MCF 10A (cell line): ENCODE results near the gene TBX5. TPM values are rescaled to one million over a fixed set of nuclear protein-coding genes. Genes with fewer than 3 reads are reported as not detected.

ENCODE experiments used
- BruUV-seq: library from RNA; stranded (reverse); fragments of 400-500 nt; replicated peaks from 2 replicates; lab custom pipeline; 2021; lab: Mats Ljungman, UMichigan
- CTCF ChIA-PET: fragments of 300-600 bp; sonication (Branson Sonifier 250); formaldehyde crosslinking; extraction: SDS; loops from one replicate; lab custom pipeline; 2021; ENCODE audit warnings: antibody characterized with exemption, inconsistent platforms; lab: Yijun Ruan, JAX
- POLR2A ChIA-PET: fragments of 300-600, 350-650 bp; sonication (Branson Sonifier 250); formaldehyde crosslinking; extraction: SDS; loops from one replicate; lab custom pipeline; 2020; ENCODE audit warnings: antibody characterized with exemption, inconsistent platforms; lab: Yijun Ruan, JAX
- DNase-seq: peaks from one replicate; pipeline ENCODE4 v3.0.0-alpha.2; 2018; ENCODE audit not compliant: unreplicated experiment
- H3K27ac Mint-ChIP-seq: one replicate; pipeline ENCODE4 v1.8.0; 2022; ENCODE audit warnings: mild to moderate bottlenecking, low read depth, mixed read lengths; ENCODE audit not compliant: unreplicated experiment
- H3K27me3 Mint-ChIP-seq: one replicate; pipeline ENCODE4 v1.8.0; 2022; ENCODE audit warnings: mixed read lengths; ENCODE audit not compliant: insufficient read depth, unreplicated experiment
- H3K36me3 Mint-ChIP-seq: one replicate; pipeline ENCODE4 v1.8.0; 2022; ENCODE audit warnings: mild to moderate bottlenecking, moderate library complexity, mixed read lengths; ENCODE audit not compliant: insufficient read depth, unreplicated experiment
- H3K4me1 Mint-ChIP-seq: one replicate; pipeline ENCODE4 v1.8.0; 2022; ENCODE audit warnings: mixed read lengths; ENCODE audit not compliant: insufficient read depth, unreplicated experiment
- H3K4me3 Mint-ChIP-seq: one replicate; pipeline ENCODE4 v1.8.0; 2022; ENCODE audit warnings: mild to moderate bottlenecking, moderate library complexity, mixed read lengths; ENCODE audit not compliant: unreplicated experiment
- H3K9me3 Mint-ChIP-seq: one replicate; pipeline ENCODE4 v1.8.0; 2022; ENCODE audit warnings: mixed read lengths; ENCODE audit not compliant: unreplicated experiment
- CTCF ChIP-seq: fragments of 200-600 bp; IDR thresholded peaks from one replicate; pipeline ENCODE4 v1.8.0; 2022; ENCODE audit warnings: antibody characterized with exemption, mild to moderate bottlenecking; ENCODE audit not compliant: unreplicated experiment
- intact Hi-C: fragments of 100-400 bp; cut with micrococcal nuclease; formaldehyde crosslinking; loops from 2 replicates; pipeline ENCODE4 v1.14.1; 2022
- total RNA-seq: library from RNA; stranded (reverse); gene quantifications from 2 replicates; pipeline ENCODE4 v1.2.3, GENCODE V29; 2022

TBX5 gene
- total RNA-seq, 1 experiment from 2014 or later, result not detected

GRCh38 chr12:114391088-114391487, 14.9 kb downstream of the TBX5 start:
- ChIA-PET CTCF (no interaction called here), POLR2A (interaction anchor here (0.7 kb wide), 1 partner anchor 1094 kb away, joined by 3 read pairs; no protein-coding TSS in a partner anchor)
- Mint-ChIP-seq H3K27ac (no peak overlapping the region), H3K4me1 (no peaks in the 10 kb centered on the region), H3K36me3 (no peaks in the 10 kb centered on the region), H3K27me3 (peaks cover 46% of the 10 kb centered on the region), H3K9me3 (no peaks in the 10 kb centered on the region), H3K4me3 (no peak overlapping the region)
- BruUV-seq, result no TSS peak
- intact Hi-C loops, result no loop called here
- TF ChIP-seq CTCF, result no peak
- DNase-seq, result no peak

- ChIA-PET POLR2A (no interaction called here), CTCF (interaction anchor here (0.7 kb wide), 1 partner anchor 507 kb away, joined by 4 read pairs; no protein-coding TSS in a partner anchor)
- TF ChIP-seq CTCF, result no peak
- Mint-ChIP-seq H3K27ac (no peak overlapping the region), H3K4me3 (no peak overlapping the region), H3K9me3 (no peaks in the 10 kb centered on the region), H3K36me3 (no peaks in the 10 kb centered on the region), H3K4me1 (no peaks in the 10 kb centered on the region), H3K27me3 (peaks cover 24% of the 10 kb centered on the region)
- BruUV-seq, result no TSS peak
- no peak for DNase-seq
- intact Hi-C loops, result no loop called here
Measured at GRCh38 chr12:114384739-114385138, 21.2 kb downstream of the TBX5 start.

- Mint-ChIP-seq H3K36me3 (no peaks in the 10 kb centered on the region), H3K4me3 (no peak overlapping the region), H3K4me1 (no peaks in the 10 kb centered on the region), H3K9me3 (no peaks in the 10 kb centered on the region), H3K27ac (no peak overlapping the region), H3K27me3 (peaks cover 34% of the 10 kb centered on the region)
- TF ChIP-seq CTCF, result no peak
- ChIA-PET POLR2A (no interaction called here), CTCF (no interaction called here)
- DNase-seq, result no peak
- intact Hi-C loops, result no loop called here
- BruUV-seq, result no TSS peak
Measured at GRCh38 chr12:114381177-114381576, 24.8 kb downstream of the TBX5 start.

- CTCF ChIA-PET, result interaction anchor here (0.6 kb wide), 1 partner anchor 208 kb away, joined by 3 read pairs; no protein-coding TSS in a partner anchor
- intact Hi-C loops, result no loop called here
- TF ChIP-seq CTCF, result no peak
Measured at GRCh38 chr12:114371733-114372132, 34.2 kb downstream of the TBX5 start.

More at GRCh38 chr12:114371733-114372132, 34.2 kb downstream of the TBX5 start:
- BruUV-seq, result no TSS peak
- no peak for DNase-seq
- Mint-ChIP-seq H3K4me3 (no peak overlapping the region), H3K36me3 (no peaks in the 10 kb centered on the region), H3K27ac (no peak overlapping the region), H3K9me3 (peaks cover 6% of the 10 kb centered on the region), H3K27me3 (peaks cover 10% of the 10 kb centered on the region), H3K4me1 (no peaks in the 10 kb centered on the region)
- POLR2A ChIA-PET, result no interaction called here
